Endodermal cell (in vitro differentiated cells): ENCODE results near the gene SSTR5. TPM values are rescaled to one million over a fixed set of nuclear protein-coding genes. Genes with fewer than 3 reads are reported as not detected.
"Not testable (repeated sequence)": the region's sequence is repeated elsewhere in the genome, so short reads cannot be mapped to it uniquely, and the experiment has no call there.

Source experiments
- DNase-seq: peaks from one replicate; pipeline ENCODE4 v3.0.0-alpha.2; 2017
- H3K27ac ChIP-seq: 2 replicates; pipeline ENCODE4 v1.5.1; 2013; ENCODE audit warnings: mild to moderate bottlenecking, low read depth, low read length, moderate library complexity
- H3K27me3 ChIP-seq: 2 replicates; pipeline ENCODE4 v1.6.1; 2013; ENCODE audit warnings: mild to moderate bottlenecking, low read length, moderate library complexity; ENCODE audit not compliant: insufficient read depth, control insufficient read depth, poor library complexity, severe bottlenecking
- H3K36me3 ChIP-seq: 2 replicates; pipeline ENCODE4 v1.7.0; 2013; ENCODE audit warnings: mild to moderate bottlenecking, low read length, moderate library complexity; ENCODE audit not compliant: control insufficient read depth, insufficient read depth
- H3K4me1 ChIP-seq: one replicate; pipeline ENCODE4 v1.7.0; 2013; ENCODE audit warnings: low read length; ENCODE audit not compliant: control insufficient read depth, insufficient read depth
- H3K4me3 ChIP-seq: 2 replicates; pipeline ENCODE4 v1.5.1; 2013; ENCODE audit warnings: mild to moderate bottlenecking, low read length, moderate library complexity
- H3K9ac ChIP-seq: 2 replicates; pipeline ENCODE4 v1.6.1; 2013; ENCODE audit warnings: mild to moderate bottlenecking, low read length, moderate library complexity; ENCODE audit not compliant: poor library complexity, severe bottlenecking; ENCODE audit errors: extremely low read depth
- H3K9me3 ChIP-seq: 2 replicates; pipeline ENCODE4 v1.6.1; 2013; ENCODE audit warnings: mild to moderate bottlenecking, low read length, moderate library complexity; ENCODE audit not compliant: control insufficient read depth
- H3K27ac Mint-ChIP-seq: 2 replicates; pipeline ENCODE4 v1.8.0; 2020; ENCODE audit warnings: mixed read lengths
- H3K27me3 Mint-ChIP-seq: 2 replicates; pipeline ENCODE4 v1.8.0; 2021; ENCODE audit warnings: mild to moderate bottlenecking, mixed read lengths; ENCODE audit not compliant: insufficient read depth
- H3K36me3 Mint-ChIP-seq: 2 replicates; pipeline ENCODE4 v1.8.0; 2020; ENCODE audit warnings: low read depth, mixed read lengths
- H3K4me1 Mint-ChIP-seq: 2 replicates; pipeline ENCODE4 v1.8.0; 2020; ENCODE audit warnings: mixed read lengths
- H3K4me3 Mint-ChIP-seq: 2 replicates; pipeline ENCODE4 v1.8.0; 2020; ENCODE audit warnings: mild to moderate bottlenecking, moderate library complexity, mixed read lengths
- H3K9me3 Mint-ChIP-seq: 2 replicates; pipeline ENCODE4 v1.8.0; 2020; ENCODE audit warnings: mild to moderate bottlenecking, mixed read lengths
- CTCF ChIP-seq: fragments of 200-600 bp; sonication (generic); conservative IDR thresholded peaks from 2 replicates; pipeline ENCODE4 v1.5.0; 2021; ENCODE audit warnings: antibody characterized with exemption, mild to moderate bottlenecking
- WGBS, 2 experiments: methylation state at CpG; one replicate each; pipeline versions ENCODE4 v1.1.5 to v1.1.7; 2013; ENCODE audit warnings: missing lambda C conversion rate in 2 of 2, mixed read lengths in 1 of 2; ENCODE audit not compliant: insufficient coverage in 1 of 2, insufficient read length in 1 of 2; 5-methylcytosine and 5-hydroxymethylcytosine counted together
- total RNA-seq, 2 donors: library from RNA; stranded (reverse); fragmentation: NEBNext Ultra II Directional in 1 of 2; extraction: Animal tissue kit (Norgen Biotek cat#: 25700) in 1 of 2; gene quantifications; 2 replicates in 1 of 2; 3 replicates in 1 of 2; pipeline ENCODE4 v1.2.1, GENCODE V29; 2021

The SSTR5 gene
- total RNA-seq, 2 donors from 2014 or later, result 0.64 to 1.3 TPM

- Mint-ChIP-seq H3K27ac (no peak overlapping the region), H3K27me3 (peaks cover 5% of the 10 kb centered on the region), H3K36me3 (no peaks in the 10 kb centered on the region), H3K9me3 (peaks cover 18% of the 10 kb centered on the region), H3K4me3 (no peak overlapping the region), H3K4me1 (peaks cover 6% of the 10 kb centered on the region)
- WGBS, 2 experiments, result 91 to 98% methylated on average over 5 to 6 of the region's 6 CpGs
- H3K27me3 ChIP-seq, result no peaks in the 10 kb centered on the region
- no peaks in the 10 kb centered on the region for H3K36me3 ChIP-seq
- H3K9ac ChIP-seq, result no peak overlapping the region
- no peak overlapping the region for H3K4me3 ChIP-seq
- DNase-seq, result no peak
- peaks cover 18% of the 10 kb centered on the region for H3K4me1 ChIP-seq
- no peak overlapping the region for H3K27ac ChIP-seq
- peaks cover 9% of the 10 kb centered on the region for H3K9me3 ChIP-seq
- no peak for TF ChIP-seq CTCF
These were observed 12.4 kb downstream of the SSTR5 start for GRCh38 chr16:1084971-1085370.

GRCh38 chr16:1086443-1086842, 13.9 kb downstream of the SSTR5 start:
- H3K27me3 Mint-ChIP-seq, H3K9me3 ChIP-seq, H3K4me3 Mint-ChIP-seq, H3K36me3 ChIP-seq, H3K36me3 Mint-ChIP-seq, H3K27ac Mint-ChIP-seq, H3K4me3 ChIP-seq, H3K9ac ChIP-seq, H3K27me3 ChIP-seq, DNase-seq, H3K27ac ChIP-seq, H3K4me1 Mint-ChIP-seq: not testable (repeated sequence)
- H3K4me1 ChIP-seq, result peaks cover 26% of the 10 kb centered on the region
- peaks cover 18% of the 10 kb centered on the region for H3K9me3 Mint-ChIP-seq
- WGBS, 2 experiments, result 93 to 96% methylated on average over 7 to 9 of the region's 10 CpGs

GRCh38 chr16:1088295-1089170, 16.0 kb downstream of the SSTR5 start:
- no peak for TF ChIP-seq CTCF
- WGBS, 2 experiments, result 68 to 75% methylated on average over 31 to 40 of the region's 40 CpGs
- Mint-ChIP-seq H3K4me1 (peaks cover 7% of the 10 kb centered on the region), H3K4me3 (no peak overlapping the region), H3K27ac (peak overlapping the region; percentile 86), H3K9me3 (peaks cover 24% of the 10 kb centered on the region), H3K36me3 (no peaks in the 10 kb centered on the region), H3K27me3 (peaks cover 7% of the 10 kb centered on the region)
- H3K27me3 ChIP-seq, result no peaks in the 10 kb centered on the region
- H3K27ac ChIP-seq, result peak overlapping the region; percentile 36
- no peaks in the 10 kb centered on the region for H3K36me3 ChIP-seq
- DNase-seq, result no peak
- no peak overlapping the region for H3K4me3 ChIP-seq
- peaks cover 26% of the 10 kb centered on the region for H3K4me1 ChIP-seq
- H3K9me3 ChIP-seq, result peaks cover 9% of the 10 kb centered on the region
- peak overlapping the region; percentile 20 for H3K9ac ChIP-seq
